Measurements from ENCODE around the gene TMEM97. TPM values are rescaled to one million over a fixed set of nuclear protein-coding genes. Genes with fewer than 3 reads are reported as not detected.

The TMEM97 gene
- total and polyA plus RNA-seq, 9 of the 15 experiments (the other 6 are each of a cell fraction or from before 2014, with no cell fraction given) = 34.6 to 121 (median 76.0) TPM

GRCh38 chr17:28335201-28335958, 16.4 kb downstream of the TMEM97 start, which contains the start of the genes IFT20 and TNFAIP1 (continued):
- TF ChIP-seq CBX8 (IDR thresholded peaks at IDR 0.05; ENCODE audit: borderline replicate concordance, extremely low read depth, low read depth, low read length, poor library complexity, severe bottlenecking) (no peak), BHLHE40 (IDR thresholded peaks at IDR 0.05; ENCODE audit: low read length) (no peak), ZC3H11A (IDR thresholded peaks at IDR 0.05; ENCODE audit: low read depth, low read length) (no peak), ESRRA (IDR thresholded peaks at IDR 0.05; ENCODE audit: borderline replicate concordance, low read depth) (no peak), PREB (CRISPR knock-in tag; IDR thresholded peaks at IDR 0.05) (no peak), HMGN3 (IDR thresholded peaks at IDR 0.05; ENCODE audit: borderline replicate concordance, extremely low read depth, insufficient read length, low read depth, low read length) (peak; percentile 59), ZNF507 (tag; conservative IDR thresholded peaks at IDR 0.05) (no peak), TAF1 (IDR thresholded peaks at IDR 0.05; ENCODE audit: control insufficient read depth, extremely low read depth, insufficient read depth, low read length, severe bottlenecking) (no peak), CTCF (IDR thresholded peaks at IDR 0.05 in 2 of 3, conservative IDR thresholded peaks at IDR 0.05 in 1 of 3; ENCODE audit: insufficient read depth in 2 of 3, low read depth in 1 of 3, low read length in 3 of 3) (no peak), ZNF212 (CRISPR knock-in tag; IDR thresholded peaks at IDR 0.05) (0 out of 2 replicates have a peak, but pooled peaks have one; percentile 25), ZKSCAN3 (CRISPR knock-in tag; IDR thresholded peaks at IDR 0.05) (no peak), FOSL1 (tag; conservative IDR thresholded peaks at IDR 0.05) (peak; percentile 80), STAT5A (IDR thresholded peaks at IDR 0.05; ENCODE audit: borderline replicate concordance, low read length) (no peak), SNRNP70 (optimal IDR thresholded peaks at IDR 0.05; ENCODE audit: low read depth, low read length) (no peak), MAX (CRISPR knock-in tag; IDR thresholded peaks at IDR 0.05) (peak; percentile 16; the same call in 1 of the 2 replicates), SMARCA4 (IDR thresholded peaks at IDR 0.05) (no peak), NRF1 (conservative IDR thresholded peaks at IDR 0.05 in 1 of 2, IDR thresholded peaks at IDR 0.05 in 1 of 2) (peak; percentile 77 to 82), MAFF (IDR thresholded peaks at IDR 0.05; ENCODE audit: low read length) (no peak), CREB5 (CRISPR knock-in tag; IDR thresholded peaks at IDR 0.05) (peak; percentile 82; the same call in 1 of the 2 replicates), XRCC3 (IDR thresholded peaks at IDR 0.05) (no peak)
- TF ChIP-seq, protein P1, sequence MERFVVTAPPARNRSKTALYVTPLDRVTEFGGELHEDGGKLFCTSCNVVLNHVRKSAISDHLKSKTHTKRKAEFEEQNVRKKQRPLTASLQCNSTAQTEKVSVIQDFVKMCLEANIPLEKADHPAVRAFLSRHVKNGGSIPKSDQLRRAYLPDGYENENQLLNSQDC (CRISPR knock-in tag; IDR thresholded peaks at IDR 0.05) = no peak

Measured in K562 (cell line).